Keratinocyte (primary cell): ENCODE results near the gene CTSD.

Experiments
- EZH2 ChIP-seq: IDR thresholded peaks from one replicate; pipeline ENCODE4 v1.6.1; 2012; ENCODE audit warnings: inconsistent platforms, mild to moderate bottlenecking, low read length, moderate library complexity
- TF ChIP-seq, protein P1 (sequence below), 3 experiments: IDR thresholded peaks in 1 of 3; conservative IDR thresholded peaks in 1 of 3; optimal IDR thresholded peaks in 1 of 3; 2 replicates in 2 of 3; 3 replicates in 1 of 3; pipeline versions ENCODE3 to v1.5.1; 2011; ENCODE audit warnings: low read length in 3 of 3, mild to moderate bottlenecking in 3 of 3, moderate library complexity in 2 of 3, control low read depth in 1 of 3, inconsistent platforms in 1 of 3; ENCODE audit not compliant: insufficient read depth in 2 of 3; ENCODE audit errors: extremely low read depth in 1 of 3

DNA sequence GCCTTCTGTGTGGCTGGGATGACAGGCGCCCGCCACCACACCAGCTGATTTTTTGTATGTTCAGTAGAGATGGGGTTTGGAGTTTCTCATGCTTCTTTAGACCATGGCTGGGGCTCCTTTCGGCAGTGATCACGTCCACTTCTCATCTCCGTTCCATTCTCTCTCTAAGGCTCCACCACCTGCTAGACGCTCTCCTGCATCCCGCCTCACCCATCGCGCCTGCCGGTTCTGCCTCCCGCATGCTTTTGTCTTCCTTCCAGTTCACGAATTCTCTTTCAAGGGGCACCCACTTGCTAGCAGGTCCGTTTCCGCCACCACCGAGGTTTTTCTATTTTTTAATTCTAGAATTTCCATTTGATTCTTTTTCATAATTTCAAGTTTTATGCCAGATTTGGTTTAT is 49.1 kb upstream of the CTSD start:
- TF ChIP-seq, protein P1, sequence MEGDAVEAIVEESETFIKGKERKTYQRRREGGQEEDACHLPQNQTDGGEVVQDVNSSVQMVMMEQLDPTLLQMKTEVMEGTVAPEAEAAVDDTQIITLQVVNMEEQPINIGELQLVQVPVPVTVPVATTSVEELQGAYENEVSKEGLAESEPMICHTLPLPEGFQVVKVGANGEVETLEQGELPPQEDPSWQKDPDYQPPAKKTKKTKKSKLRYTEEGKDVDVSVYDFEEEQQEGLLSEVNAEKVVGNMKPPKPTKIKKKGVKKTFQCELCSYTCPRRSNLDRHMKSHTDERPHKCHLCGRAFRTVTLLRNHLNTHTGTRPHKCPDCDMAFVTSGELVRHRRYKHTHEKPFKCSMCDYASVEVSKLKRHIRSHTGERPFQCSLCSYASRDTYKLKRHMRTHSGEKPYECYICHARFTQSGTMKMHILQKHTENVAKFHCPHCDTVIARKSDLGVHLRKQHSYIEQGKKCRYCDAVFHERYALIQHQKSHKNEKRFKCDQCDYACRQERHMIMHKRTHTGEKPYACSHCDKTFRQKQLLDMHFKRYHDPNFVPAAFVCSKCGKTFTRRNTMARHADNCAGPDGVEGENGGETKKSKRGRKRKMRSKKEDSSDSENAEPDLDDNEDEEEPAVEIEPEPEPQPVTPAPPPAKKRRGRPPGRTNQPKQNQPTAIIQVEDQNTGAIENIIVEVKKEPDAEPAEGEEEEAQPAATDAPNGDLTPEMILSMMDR (optimal IDR thresholded peaks at IDR 0.05 in 1 of 3, IDR thresholded peaks at IDR 0.05 in 1 of 3, conservative IDR thresholded peaks at IDR 0.05 in 1 of 3; ENCODE audit: extremely low read depth in 1 of 3, insufficient read depth in 2 of 3, low read length in 3 of 3): no peak
- no peak for TF ChIP-seq EZH2
